ENCODE measurements around the gene CALN1.
"Not testable (repeated sequence)": the region's sequence is repeated elsewhere in the genome, so short reads cannot be mapped to it uniquely, and the experiment has no call there.

The CALN1 gene

DNA sequence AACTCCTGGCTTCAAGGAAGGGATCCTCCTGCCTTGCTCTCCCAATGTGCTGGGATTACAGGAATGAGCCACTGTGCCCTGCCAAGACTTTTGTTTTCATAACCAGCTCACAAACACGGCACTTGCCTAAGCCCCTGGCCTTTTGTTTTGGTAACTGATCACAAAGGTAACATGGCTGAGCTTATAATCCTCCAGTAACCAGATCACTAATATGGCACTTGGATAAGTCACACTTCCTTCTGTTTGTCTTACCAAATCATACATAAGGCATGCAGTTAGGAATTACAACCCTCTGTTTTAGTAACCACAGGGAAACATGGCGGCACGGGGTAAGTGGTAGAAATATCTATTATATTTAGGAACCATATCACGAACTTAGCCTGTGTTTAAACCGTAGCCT is 577.1 kb downstream of the CALN1 start:
- no peak for DNase-seq (ENCODE audit: low read depth)
- TF ChIP-seq, protein P1, sequence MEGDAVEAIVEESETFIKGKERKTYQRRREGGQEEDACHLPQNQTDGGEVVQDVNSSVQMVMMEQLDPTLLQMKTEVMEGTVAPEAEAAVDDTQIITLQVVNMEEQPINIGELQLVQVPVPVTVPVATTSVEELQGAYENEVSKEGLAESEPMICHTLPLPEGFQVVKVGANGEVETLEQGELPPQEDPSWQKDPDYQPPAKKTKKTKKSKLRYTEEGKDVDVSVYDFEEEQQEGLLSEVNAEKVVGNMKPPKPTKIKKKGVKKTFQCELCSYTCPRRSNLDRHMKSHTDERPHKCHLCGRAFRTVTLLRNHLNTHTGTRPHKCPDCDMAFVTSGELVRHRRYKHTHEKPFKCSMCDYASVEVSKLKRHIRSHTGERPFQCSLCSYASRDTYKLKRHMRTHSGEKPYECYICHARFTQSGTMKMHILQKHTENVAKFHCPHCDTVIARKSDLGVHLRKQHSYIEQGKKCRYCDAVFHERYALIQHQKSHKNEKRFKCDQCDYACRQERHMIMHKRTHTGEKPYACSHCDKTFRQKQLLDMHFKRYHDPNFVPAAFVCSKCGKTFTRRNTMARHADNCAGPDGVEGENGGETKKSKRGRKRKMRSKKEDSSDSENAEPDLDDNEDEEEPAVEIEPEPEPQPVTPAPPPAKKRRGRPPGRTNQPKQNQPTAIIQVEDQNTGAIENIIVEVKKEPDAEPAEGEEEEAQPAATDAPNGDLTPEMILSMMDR (IDR thresholded peaks at IDR 0.05; ENCODE audit: control insufficient read depth, extremely low read depth, insufficient read depth), result no peak
- H3K4me3 ChIP-seq (ENCODE audit: low read depth, low read length), result no peak overlapping the region

DNA sequence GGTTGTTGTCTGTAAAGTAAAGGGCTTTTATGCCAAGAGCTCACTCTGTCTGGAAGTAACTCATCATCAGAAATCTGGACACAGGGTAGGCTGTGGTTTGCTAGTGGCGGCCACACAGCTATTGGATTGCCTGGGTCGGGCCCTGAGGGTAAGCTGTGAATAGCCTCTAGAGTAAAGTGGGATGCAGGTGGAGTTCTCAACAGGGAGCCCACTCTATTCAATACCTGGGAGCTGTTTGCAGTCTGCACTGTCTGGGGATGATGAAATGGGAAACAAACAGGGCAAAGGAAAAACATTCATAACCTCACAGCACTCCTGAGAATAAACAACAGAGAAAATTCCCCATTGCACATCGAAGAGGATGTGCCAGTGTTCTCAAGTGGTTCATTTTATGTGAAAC is 582.6 kb downstream of the CALN1 start:
- H3K4me3 ChIP-seq (ENCODE audit: low read depth, low read length), result no peak overlapping the region
- TF ChIP-seq, protein P1 (IDR thresholded peaks at IDR 0.05; ENCODE audit: control insufficient read depth, extremely low read depth, insufficient read depth), result no peak
- no peak for DNase-seq (ENCODE audit: low read depth)

- DNase-seq (ENCODE audit: low read depth), result no peak
Measured at GRCh38 chr7:71828361-71828760, 583.8 kb downstream of the CALN1 start.

GRCh38 chr7:71826141-71826540 is 586.0 kb downstream of the CALN1 start:
- no peak overlapping the region for H3K4me3 ChIP-seq (ENCODE audit: low read depth, low read length)
- TF ChIP-seq, protein P1 (IDR thresholded peaks at IDR 0.05; ENCODE audit: control insufficient read depth, extremely low read depth, insufficient read depth), result no peak
- DNase-seq (ENCODE audit: low read depth), result no peak

More at GRCh38 chr7:71828361-71828760, 583.8 kb downstream of the CALN1 start:
- TF ChIP-seq, protein P1 (IDR thresholded peaks at IDR 0.05; ENCODE audit: control insufficient read depth, extremely low read depth, insufficient read depth), result no peak
- no peak overlapping the region for H3K4me3 ChIP-seq (ENCODE audit: low read depth, low read length)

- DNase-seq (ENCODE audit: low read depth), result no peak
- no peak overlapping the region for H3K4me3 ChIP-seq (ENCODE audit: low read depth, low read length)
- TF ChIP-seq, protein P1 (IDR thresholded peaks at IDR 0.05; ENCODE audit: control insufficient read depth, extremely low read depth, insufficient read depth), result no peak
Measured at GRCh38 chr7:71824006-71824760, 588.0 kb downstream of the CALN1 start.

DNA sequence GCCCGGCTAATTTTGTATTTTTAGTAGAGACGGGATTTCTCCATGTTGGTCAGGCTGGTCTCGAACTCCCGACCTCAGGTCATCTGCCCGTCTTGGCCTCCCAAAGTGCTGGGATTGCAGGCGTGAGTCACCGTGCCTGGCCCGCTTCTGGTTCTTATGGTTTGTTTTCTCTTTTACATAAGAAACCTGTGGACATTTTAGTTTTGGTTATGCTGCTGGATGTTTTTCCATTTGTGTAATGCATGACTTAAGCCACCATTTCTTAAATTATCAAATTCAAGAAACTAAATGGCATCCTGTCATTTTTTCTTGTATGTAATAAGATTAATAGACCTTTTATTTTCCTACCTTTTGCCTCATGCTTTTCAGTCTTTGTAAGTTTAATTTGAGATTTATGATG is 589.7 kb downstream of the CALN1 start:
- not testable (repeated sequence) for H3K4me3 ChIP-seq (ENCODE audit: low read depth, low read length); DNase-seq (ENCODE audit: low read depth)

- TF ChIP-seq, protein P1 (IDR thresholded peaks at IDR 0.05; ENCODE audit: control insufficient read depth, extremely low read depth, insufficient read depth), result no peak
- DNase-seq (ENCODE audit: low read depth), result no peak
- H3K4me3 ChIP-seq (ENCODE audit: low read depth, low read length), result no peak overlapping the region
Measured at GRCh38 chr7:71817916-71818315, 594.2 kb downstream of the CALN1 start.
